ENCODE measurements around the gene PDS5A. TPM values are rescaled to one million over a fixed set of nuclear protein-coding genes. Genes with fewer than 3 reads are reported as not detected.

PDS5A gene
- polyA plus RNA-seq, 3 donors: 14.2 to 19.4 (median 17.7) TPM

DNA sequence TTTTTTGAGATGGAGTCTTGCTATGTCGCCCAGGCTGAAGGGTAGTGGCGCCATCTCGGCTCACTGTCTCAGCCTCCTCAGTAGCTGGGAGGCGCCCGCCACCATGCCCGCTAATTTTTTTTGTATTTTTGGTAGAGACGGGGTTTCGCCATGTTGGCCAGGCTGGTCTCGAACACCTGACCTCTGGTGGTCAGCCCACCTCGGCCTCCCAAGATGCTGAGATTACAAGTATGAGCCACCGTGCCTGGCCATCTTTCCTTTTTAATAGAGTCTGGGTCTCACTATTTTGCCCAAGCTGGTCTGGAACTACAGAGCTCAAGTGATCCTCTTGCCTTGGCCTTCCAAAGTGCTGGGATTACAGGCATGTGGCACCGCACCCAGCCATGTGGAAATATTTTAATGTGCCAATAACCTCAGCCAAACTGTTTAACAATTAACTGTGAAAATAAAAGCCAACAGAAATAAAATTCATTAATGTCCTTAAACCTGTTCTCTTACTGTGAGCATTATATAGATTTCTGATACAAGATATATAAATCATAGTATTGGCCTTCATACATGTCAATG is 16.3 kb downstream of the PDS5A start:
- intact Hi-C loops (cut with micrococcal nuclease): no loop called here
- 90% methylated on average over 10 of the region's 12 CpGs for WGBS (ENCODE audit: insufficient coverage)
- Histone ChIP-seq H3K4me3 (replicated peaks in 1 of 3; ENCODE audit: low read depth in 2 of 3, low read length in 3 of 3) (no peak overlapping the region), H3K4me2 (replicated peaks; ENCODE audit: extremely low read depth, low read length, poor library complexity, severe bottlenecking) (no peak overlapping the region), H3K27me3 (ENCODE audit: control insufficient read depth in 2 of 2, insufficient read depth in 2 of 2, low read length in 2 of 2) (no peaks in the 10 kb centered on the region), H3K79me2 (ENCODE audit: insufficient read depth, low read length) (peaks cover 100% of the 10 kb centered on the region), H3K4me1 (ENCODE audit: control insufficient read depth in 1 of 2, insufficient read depth in 2 of 2, low read length in 2 of 2) (no peaks in the 10 kb centered on the region), H3K9ac (ENCODE audit: insufficient read depth, low read length, poor library complexity, severe bottlenecking) (no peak overlapping the region), H2AFZ (ENCODE audit: insufficient read depth, low read depth, low read length, poor library complexity, severe bottlenecking) (no peak overlapping the region), H4K20me1 (ENCODE audit: insufficient read depth, low read length) (peaks cover 97% of the 10 kb centered on the region), H3K27ac (ENCODE audit: low read depth in 1 of 2, low read length in 2 of 2) (no peak overlapping the region), H3K9me3 (replicated peaks in 1 of 2; ENCODE audit: control insufficient read depth in 1 of 2, insufficient read depth in 1 of 2, low read length in 2 of 2) (no peaks in the 10 kb centered on the region), H3K36me3 (replicated peaks in 1 of 2; ENCODE audit: control insufficient read depth in 1 of 2, insufficient read depth in 2 of 2, low read length in 2 of 2) (peaks cover 0 to 3% of the 10 kb centered on the region in 2 donors)
- DNase-seq: no peak
- no peaks in the 10 kb centered on the region for H3K9me3 Mint-ChIP-seq
- H3K4me1 Mint-ChIP-seq: peaks cover 13% of the 10 kb centered on the region
- H3K27me3 Mint-ChIP-seq (ENCODE audit: low read depth in 3 of 3): peaks cover 0 to 2% (median 2%) of the 10 kb centered on the region in 3 donors
- H3K4me3 Mint-ChIP-seq: no peak overlapping the region
- peak overlapping the region in 1 of 7 donors; percentile 20 for H3K27ac Mint-ChIP-seq
- TF ChIP-seq, protein P1, sequence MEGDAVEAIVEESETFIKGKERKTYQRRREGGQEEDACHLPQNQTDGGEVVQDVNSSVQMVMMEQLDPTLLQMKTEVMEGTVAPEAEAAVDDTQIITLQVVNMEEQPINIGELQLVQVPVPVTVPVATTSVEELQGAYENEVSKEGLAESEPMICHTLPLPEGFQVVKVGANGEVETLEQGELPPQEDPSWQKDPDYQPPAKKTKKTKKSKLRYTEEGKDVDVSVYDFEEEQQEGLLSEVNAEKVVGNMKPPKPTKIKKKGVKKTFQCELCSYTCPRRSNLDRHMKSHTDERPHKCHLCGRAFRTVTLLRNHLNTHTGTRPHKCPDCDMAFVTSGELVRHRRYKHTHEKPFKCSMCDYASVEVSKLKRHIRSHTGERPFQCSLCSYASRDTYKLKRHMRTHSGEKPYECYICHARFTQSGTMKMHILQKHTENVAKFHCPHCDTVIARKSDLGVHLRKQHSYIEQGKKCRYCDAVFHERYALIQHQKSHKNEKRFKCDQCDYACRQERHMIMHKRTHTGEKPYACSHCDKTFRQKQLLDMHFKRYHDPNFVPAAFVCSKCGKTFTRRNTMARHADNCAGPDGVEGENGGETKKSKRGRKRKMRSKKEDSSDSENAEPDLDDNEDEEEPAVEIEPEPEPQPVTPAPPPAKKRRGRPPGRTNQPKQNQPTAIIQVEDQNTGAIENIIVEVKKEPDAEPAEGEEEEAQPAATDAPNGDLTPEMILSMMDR (IDR thresholded peaks at IDR 0.05): no peak
- peaks cover 3 to 14% of the 10 kb centered on the region in 2 donors for H3K36me3 Mint-ChIP-seq

DNA sequence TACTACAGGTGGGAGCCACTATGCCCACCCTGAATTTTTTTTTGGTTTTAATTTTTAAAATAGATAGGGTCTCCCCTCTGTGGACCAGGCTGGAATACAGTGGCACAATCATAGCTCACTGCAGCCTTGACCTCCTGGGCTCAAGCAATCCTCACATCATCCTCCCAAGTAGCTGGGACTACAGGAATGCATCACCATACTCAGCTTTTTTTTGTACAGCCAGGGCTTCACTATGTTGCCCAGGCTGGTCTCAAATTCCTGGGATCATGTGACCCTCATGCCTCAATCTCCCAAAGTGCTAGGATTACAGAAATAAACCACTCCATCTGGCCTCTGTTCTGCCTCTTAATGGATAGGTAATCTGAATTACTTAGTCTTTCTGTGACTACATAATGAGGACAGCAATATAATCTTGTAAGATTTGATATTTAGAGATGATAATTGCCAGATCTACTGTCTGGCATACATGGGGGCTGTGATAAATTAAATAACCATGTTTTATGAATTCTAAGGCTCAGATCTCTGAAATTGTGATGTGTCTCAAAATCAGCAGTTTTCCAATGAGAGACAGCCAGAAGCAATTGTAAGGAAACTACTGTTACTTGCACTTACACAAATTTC is 26.7 kb downstream of the PDS5A start:
- Mint-ChIP-seq H3K4me3 (no peak overlapping the region), H3K9me3 (no peaks in the 10 kb centered on the region)

More for the DNA sequence above, 26.7 kb downstream of the PDS5A start:
- Histone ChIP-seq H3K4me2 (replicated peaks; ENCODE audit: extremely low read depth, low read length, poor library complexity, severe bottlenecking) (no peak overlapping the region), H2AFZ (ENCODE audit: insufficient read depth, low read depth, low read length, poor library complexity, severe bottlenecking) (no peak overlapping the region), H3K9me3 (replicated peaks in 1 of 2; ENCODE audit: control insufficient read depth in 1 of 2, insufficient read depth in 1 of 2, low read length in 2 of 2) (no peaks in the 10 kb centered on the region), H3K79me2 (ENCODE audit: insufficient read depth, low read length) (peaks cover 100% of the 10 kb centered on the region), H3K9ac (ENCODE audit: insufficient read depth, low read length, poor library complexity, severe bottlenecking) (no peak overlapping the region), H4K20me1 (ENCODE audit: insufficient read depth, low read length) (peaks cover 72% of the 10 kb centered on the region), H3K4me1 (ENCODE audit: control insufficient read depth in 1 of 2, insufficient read depth in 2 of 2, low read length in 2 of 2) (peaks cover 16 to 19% of the 10 kb centered on the region in 2 donors), H3K4me3 (replicated peaks in 1 of 3; ENCODE audit: low read depth in 2 of 3, low read length in 3 of 3) (no peak overlapping the region), H3K36me3 (replicated peaks in 1 of 2; ENCODE audit: control insufficient read depth in 1 of 2, insufficient read depth in 2 of 2, low read length in 2 of 2) (peaks cover 2 to 6% of the 10 kb centered on the region in 2 donors), H3K27me3 (ENCODE audit: control insufficient read depth in 2 of 2, insufficient read depth in 2 of 2, low read length in 2 of 2) (no peaks in the 10 kb centered on the region), H3K27ac (ENCODE audit: low read depth in 1 of 2, low read length in 2 of 2) (no peak overlapping the region)
- TF ChIP-seq, protein P1 (IDR thresholded peaks at IDR 0.05): no peak
- Mint-ChIP-seq H3K36me3 (peaks cover 7 to 21% of the 10 kb centered on the region in 2 donors), H3K27ac (peak overlapping the region in 2 of 7 donors; percentile 58 to 72), H3K4me1 (peaks cover 22% of the 10 kb centered on the region), H3K27me3 (ENCODE audit: low read depth in 3 of 3) (peaks cover 0 to 2% (median 0%) of the 10 kb centered on the region in 3 donors)
- intact Hi-C loops (cut with micrococcal nuclease): no loop called here
- no peak for DNase-seq
